Hematopoietic multipotent progenitor cell treated with erythropoietin and hydrocortisone succinate and interleukin-3 and kit ligand, for 6 days (in vitro differentiated cells): ENCODE data around the gene PRR12.
"Not testable (repeated sequence)": the region's sequence is repeated elsewhere in the genome, so short reads cannot be mapped to it uniquely, and the experiment has no call there.

ENCODE experiments used
- DNase-seq: peaks from one replicate; pipeline ENCODE4 v3.0.0-alpha.2; 2015

PRR12 gene

DNA sequence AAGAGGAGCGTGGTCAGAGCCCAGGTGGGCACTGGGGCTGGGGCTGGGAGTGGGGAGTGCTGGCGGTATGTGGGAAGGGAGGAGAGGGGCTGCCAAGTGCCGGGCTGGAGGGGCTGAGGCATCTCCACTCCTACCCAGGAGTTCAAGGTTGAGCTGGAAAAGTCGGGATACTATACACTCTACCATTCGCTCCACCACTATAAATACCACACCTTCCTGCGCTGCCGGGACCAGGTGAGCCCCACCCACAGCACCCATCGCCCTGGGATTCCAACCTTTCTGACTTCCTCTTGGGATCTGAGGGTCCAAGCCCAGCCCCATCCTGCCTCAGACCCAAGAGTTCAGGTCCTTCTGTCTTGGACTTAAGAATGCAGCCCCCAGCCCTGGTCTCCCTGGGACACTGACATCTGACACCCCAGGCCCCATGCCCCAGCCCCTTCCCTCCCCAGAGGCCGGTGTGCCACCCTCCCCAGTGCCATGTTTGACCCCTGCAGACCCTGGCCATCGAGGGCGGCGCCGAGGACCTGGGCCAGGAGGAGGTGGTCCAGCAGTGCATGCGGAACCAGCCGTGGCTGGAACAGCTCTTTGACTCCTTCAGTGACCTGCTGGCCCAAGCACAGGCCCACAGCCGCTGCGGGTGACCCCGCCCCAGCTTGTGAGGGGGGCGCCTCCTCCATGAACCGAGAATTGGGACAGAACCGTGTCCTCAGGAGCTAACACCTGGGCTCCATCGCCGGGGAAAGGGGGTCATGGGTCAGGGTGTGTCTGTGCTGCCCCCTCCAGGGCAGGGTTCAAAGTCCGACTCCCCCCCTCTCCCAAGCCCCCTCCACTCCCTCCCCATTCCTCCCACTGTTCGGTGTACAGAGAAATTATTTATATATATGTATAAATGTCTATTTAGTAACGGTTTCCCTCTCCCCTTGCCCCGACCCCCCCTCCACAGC, 34.3 kb downstream of the PRR12 start:
- DNase-seq = no peak

DNA sequence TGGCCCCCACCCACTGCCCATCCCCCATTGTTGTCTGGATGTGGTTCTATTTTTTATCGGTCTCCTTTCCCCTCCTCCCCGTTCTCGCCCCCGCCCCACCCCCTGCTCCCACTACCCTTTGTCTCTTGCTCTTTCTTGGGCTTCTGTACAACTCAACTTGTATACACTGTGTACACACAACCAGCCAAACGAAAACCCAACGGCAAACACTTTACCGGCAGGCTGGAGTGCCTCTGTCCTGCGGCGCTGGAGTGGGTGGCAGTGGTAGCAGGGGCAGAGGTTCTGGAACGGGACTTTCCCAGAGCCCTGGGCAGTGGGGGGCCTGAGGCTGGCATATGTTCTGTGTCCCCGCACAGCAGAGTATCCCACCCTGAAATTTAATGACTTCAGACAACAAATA, 35.2 kb downstream of the PRR12 start:
- DNase-seq = no peak

DNA sequence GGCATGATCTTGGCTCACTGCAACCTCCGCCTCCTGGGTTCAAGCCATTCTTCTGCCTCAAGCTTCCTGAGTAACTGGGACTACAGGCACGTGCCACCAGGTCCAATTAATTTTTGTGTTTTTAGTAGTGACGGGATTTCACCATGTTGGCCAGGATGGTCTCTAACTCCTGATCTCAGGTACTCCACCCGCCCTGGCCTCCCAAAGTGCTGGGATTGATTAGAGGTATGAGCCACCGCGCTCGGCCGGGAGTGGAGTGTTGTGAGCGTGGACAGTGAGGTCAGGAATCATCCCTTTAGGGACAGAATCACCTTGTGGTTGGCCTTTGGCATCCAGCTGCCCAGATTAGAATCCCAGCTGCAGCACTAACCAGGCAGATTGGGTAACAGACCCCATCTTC, 38.7 kb downstream of the PRR12 start:
- DNase-seq = no peak

GRCh38 chr19:49631014-49631588, 40.1 kb downstream of the PRR12 start:
- no peak for DNase-seq

DNA sequence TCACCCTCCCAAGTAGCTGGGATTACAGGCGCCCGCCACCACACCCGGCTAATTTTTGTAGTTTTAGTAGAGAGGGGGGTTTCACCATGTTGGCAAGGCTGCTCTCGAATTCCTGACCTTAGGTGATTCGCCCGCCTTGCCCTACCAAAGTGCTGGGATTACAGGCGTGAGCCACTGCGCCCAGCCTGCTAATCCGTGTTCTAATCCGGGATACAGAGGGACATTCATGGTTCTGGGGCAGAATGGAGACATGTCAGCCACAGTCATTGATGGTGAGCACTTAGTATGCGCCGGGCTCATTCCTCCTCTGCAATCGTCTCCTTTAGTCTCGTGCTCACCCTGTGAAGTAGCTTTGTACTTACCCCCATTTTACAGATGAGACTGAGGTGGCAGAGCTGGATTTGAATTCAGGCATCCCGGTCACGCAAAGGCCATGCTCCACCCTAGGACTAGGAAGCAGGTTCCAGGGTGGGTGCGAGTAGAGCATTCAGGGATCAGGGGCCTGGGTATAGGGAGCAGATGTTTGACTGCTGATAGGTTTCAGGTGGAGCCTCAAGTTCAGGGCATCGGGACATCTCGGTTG, 40.7 kb downstream of the PRR12 start:
- no peak for DNase-seq

GRCh38 chr19:49632576-49632975, 41.6 kb downstream of the PRR12 start:
- no peak for DNase-seq

GRCh38 chr19:49633273-49633672, 42.3 kb downstream of the PRR12 start:
- not testable (repeated sequence) for DNase-seq

GRCh38 chr19:49635530-49636232, 44.7 kb downstream of the PRR12 start:
- peak; percentile 18 for DNase-seq

- no peak for DNase-seq
These were observed 45.4 kb downstream of the PRR12 start for GRCh38 chr19:49636233-49636932.

DNA sequence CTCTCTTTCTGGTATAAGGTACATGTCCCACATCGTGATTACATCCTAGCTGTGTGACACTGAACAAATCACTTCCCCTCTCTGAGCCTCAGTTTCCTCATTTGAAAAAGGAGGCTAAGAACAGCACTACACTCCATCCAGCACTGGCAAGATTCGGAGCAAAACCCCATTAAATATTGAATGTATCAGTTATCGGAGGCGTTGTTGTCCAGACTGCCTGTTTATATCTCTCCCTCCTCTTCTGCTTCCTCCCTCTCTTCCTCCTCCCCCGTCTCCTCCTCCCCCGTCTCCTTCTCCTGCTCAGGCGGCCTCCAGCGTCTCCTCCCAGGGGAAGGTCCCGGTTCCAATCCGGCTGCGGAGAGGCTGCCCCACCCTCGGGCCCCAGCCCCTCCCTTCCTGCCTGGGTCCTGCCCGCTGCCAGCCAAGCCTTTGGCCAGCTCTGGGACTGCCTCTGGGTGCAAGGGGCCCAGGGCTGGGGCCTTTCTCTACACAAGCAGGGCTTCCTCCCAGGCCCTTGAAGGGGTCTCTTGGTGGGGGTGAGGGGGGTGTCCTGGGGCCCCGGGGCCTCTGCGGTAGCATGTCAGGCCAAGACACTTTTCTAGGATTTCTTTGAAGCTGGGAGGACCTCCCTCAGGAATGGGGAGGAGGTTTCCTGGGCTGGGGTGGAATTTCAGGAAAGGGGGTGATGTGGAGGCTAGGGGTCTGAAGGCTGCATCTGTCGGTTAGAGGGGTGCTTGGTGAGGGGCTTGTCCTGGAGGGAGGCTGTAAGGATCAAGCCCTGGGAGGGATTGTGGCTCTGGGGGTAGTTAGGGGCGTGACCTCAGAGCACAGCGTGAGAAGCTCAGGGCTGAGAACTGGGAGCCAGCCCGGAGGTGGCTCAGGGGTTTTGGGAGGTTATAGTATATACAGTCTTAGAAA, 47.1 kb downstream of the PRR12 start:
- DNase-seq = peak; percentile 61

- DNase-seq = no peak
These were observed 48.6 kb downstream of the PRR12 start for GRCh38 chr19:49639401-49640112.

DNA sequence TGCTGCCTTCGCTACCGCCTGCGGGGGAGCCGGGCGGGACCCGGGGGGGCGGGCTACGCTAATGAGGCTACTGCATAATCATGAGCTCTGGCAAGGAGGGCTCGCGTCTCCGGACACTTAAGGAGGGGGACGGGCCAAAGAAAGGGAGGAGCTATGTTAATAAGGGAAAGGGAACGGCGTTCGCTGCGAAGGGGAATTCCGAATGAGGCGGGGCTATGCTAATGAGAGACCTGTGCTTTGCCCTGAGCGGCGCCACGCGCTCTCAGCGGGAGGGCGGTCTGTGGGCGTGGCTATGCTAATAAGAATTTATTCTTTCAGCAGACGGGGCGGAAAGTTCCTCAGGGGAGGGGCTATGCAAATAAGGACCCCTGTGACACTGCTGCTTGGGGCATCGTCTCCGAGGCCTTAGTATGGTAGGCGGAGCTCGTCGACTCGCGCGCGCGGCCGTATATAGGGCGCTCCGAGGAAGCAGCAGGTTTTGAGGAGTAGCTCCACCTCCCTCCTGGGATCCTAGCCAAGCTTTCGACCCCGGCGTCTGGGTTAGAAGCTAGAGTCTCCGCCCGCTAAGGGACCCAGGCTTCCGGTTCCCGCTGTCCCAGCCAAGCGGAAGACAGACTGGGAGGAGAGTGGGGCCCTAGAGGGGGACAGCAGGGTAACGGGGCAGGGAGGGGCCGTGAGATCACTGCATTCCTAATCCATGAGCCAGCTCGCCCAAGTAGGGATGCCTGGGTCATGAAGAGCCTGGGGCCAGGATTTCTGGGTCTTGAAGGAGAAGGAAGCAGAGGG, 49.3 kb downstream of the PRR12 start, which contains the start of gene RRAS:
Gene RRAS, minus strand, starts transcription at position 31 of the 786 bp plus-strand sequence. CDS start 45 bp downstream, outside the sequence.
- DNase-seq = peak; percentile 100

DNA sequence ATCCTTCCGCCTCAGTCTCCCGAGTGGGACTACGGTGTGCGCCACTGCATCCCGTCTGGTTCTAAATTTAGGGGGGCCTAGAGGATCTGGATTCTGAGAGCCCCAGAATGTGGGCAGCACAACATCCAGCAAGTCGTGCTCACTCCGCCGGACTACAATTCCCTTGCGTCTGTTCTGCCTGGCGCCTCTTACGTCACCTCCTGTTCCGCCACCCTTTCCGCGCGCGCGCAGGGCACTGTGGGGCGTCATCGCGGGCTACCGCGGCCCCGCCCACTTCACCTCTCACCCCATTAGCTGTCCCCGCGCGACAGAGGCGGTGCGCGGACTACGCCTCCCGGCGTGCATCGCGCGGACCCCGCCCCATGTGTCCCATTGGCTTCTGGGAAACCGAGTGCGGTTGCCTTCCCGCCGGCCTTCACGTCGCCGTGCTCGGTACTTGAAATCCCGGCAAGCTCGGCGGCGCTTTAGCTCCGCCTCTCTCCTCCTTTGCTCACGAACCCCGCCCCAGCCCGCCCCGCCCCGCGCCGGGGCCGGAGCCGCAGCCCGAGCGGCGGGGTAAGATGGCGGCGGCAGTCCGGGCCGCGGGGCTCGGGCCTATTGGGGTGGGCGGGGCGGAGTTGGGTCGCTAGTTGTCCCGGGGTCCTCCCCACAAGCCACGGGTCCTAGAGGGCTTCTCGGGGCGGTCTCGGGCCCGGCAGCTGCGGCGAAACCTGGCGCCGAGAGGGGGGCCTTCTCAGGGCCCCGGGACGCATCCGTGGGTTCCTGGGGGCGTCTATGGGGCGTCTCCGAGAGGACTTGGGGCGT, 50.9 kb downstream of the PRR12 start, which contains the start of gene SCAF1:
Gene SCAF1, plus strand, starts transcription at position 522 of the 804 bp plus-strand sequence. CDS start 2,818 bp downstream, outside the sequence.
- peak; percentile 99 for DNase-seq

- peak; percentile 49 for DNase-seq
These were observed 51.6 kb downstream of the PRR12 start for GRCh38 chr19:49642492-49643035.

- DNase-seq = peak; percentile 67
These were observed 52.5 kb downstream of the PRR12 start for GRCh38 chr19:49643466-49643865.

DNA sequence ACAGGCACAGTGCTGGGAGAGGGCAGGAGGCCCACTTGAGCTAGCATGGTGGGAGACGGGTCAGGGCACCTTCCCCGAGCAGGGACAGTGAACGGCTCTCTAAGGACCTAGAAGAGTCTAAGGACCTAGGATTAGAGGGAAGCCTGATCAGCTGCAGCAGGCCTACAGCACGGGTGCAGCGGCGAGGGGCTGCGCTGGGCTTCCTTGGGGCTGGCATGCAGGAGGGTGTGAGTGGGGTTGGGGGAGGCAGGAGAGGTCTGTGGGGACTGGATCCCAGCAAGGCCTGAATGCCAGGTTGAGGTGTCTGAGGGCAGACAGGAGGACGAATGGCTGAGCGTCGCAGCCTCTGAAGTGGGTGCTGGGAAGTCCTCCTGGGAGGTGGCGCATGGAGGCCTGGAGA, 54.6 kb downstream of the PRR12 start:
- DNase-seq = no peak

- no peak for DNase-seq
These were observed 55.0 kb downstream of the PRR12 start for GRCh38 chr19:49645995-49646394.

DNA sequence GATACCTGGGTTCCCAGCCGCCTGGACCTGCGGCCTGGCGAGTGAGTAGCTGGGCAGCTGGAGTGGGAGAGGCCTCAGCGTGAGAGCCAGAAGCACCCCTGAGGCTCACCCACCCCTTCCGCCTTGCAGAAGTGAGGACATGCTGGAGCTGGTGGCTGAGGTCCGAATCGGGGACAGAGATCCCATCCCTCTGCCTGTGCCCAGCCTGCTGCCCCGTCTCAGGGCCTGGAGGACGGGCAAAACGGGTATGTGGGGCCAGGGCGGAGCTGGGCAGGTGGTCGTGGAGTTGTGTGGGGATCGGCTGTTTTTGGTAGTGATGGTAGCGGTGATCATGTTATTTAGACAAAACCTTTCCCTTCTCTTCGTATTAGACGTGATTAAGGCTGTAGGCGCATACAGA, 55.6 kb downstream of the PRR12 start:
- no peak for DNase-seq
